GM12891 (cell line): ENCODE results near the gene RECK.

Experiments
- POLR2A ChIP-seq: IDR thresholded peaks from 2 replicates; pipeline ENCODE4 v1.6.1; 2011; ENCODE audit warnings: low read depth, low read length, control low read depth
- POLR2AphosphoS5 ChIP-seq: IDR thresholded peaks from 2 replicates; pipeline ENCODE4 v1.6.1; 2011; ENCODE audit warnings: low read depth, low read length, control low read depth
- POU2F2 ChIP-seq: IDR thresholded peaks from 2 replicates; pipeline ENCODE4 v1.6.1; 2011; ENCODE audit warnings: low read depth, mild to moderate bottlenecking, control low read depth, low read length, moderate library complexity

GRCh38 chr9:36045610-36046009 is 8.9 kb downstream of the RECK start:
- TF ChIP-seq POU2F2 (no peak), POLR2AphosphoS5 (no peak), POLR2A (no peak)
